ENCODE measurements around the gene HIPK4.

DNA sequence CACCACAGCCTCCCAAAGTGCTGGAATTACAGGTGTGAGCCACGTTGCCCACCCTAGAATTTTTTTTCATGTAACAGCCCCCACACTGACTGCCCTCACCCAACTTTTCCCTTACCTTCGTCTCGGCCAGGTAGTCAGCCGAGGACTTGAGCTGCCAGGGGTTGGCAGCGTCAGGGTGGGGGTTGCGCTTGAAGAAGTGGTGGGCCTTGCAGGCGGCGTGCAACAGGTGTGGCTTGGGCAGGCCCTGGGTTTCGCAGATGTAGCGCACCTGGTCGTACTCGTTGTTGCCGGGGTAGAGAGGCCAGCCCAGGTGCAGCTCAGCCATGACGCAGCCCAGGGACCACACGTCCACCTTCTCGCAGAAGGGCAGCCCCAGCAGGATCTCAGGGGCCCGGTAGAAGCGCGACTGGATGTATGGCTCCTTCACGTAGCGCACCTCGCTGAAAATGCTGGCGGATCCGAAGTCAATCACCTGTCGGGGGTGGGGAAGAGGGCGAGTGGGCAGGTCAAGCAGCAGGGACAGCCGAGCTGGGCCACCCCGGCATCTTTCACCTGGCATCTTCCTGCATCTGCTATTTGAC lies 6.2 kb downstream of the HIPK4 start:
- no peak for TF ChIP-seq POLR2A (IDR thresholded peaks at IDR 0.05)
- TF ChIP-seq, protein P1, sequence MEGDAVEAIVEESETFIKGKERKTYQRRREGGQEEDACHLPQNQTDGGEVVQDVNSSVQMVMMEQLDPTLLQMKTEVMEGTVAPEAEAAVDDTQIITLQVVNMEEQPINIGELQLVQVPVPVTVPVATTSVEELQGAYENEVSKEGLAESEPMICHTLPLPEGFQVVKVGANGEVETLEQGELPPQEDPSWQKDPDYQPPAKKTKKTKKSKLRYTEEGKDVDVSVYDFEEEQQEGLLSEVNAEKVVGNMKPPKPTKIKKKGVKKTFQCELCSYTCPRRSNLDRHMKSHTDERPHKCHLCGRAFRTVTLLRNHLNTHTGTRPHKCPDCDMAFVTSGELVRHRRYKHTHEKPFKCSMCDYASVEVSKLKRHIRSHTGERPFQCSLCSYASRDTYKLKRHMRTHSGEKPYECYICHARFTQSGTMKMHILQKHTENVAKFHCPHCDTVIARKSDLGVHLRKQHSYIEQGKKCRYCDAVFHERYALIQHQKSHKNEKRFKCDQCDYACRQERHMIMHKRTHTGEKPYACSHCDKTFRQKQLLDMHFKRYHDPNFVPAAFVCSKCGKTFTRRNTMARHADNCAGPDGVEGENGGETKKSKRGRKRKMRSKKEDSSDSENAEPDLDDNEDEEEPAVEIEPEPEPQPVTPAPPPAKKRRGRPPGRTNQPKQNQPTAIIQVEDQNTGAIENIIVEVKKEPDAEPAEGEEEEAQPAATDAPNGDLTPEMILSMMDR (IDR thresholded peaks at IDR 0.05): no peak

Measured in right lobe of liver (tissue), 4 donors.